ENCODE data around the gene KLRC3.
"Not testable (repeated sequence)": the region's sequence is repeated elsewhere in the genome, so short reads cannot be mapped to it uniquely, and the experiment has no call there.

Gene KLRC3

DNA sequence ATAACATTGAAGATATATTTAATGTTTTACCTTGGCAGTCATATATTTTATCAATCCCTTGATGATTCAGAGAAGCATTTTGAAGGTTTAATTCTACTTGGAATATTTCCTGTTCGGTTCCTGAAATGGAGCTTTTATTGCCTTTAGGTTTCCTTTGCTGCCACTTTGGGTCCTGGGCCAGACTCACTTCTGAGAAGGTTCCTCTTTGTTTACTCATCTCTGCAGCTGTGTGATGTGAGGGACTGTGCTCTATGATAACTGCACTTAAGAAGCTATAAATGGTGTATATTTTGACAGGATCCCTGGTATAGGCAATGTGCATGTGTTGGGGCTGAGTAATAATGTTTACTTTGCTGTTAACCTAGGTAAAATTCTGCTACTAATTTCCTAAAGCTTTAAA is at the start of gene KLRC3:
KLRC3 (minus strand) TSS at position 262 of the 400 bp plus-strand sequence; CDS start at position 217, 45 bp downstream.
- DNase-seq (ENCODE audit: low spot score), result not testable (repeated sequence)

DNA sequence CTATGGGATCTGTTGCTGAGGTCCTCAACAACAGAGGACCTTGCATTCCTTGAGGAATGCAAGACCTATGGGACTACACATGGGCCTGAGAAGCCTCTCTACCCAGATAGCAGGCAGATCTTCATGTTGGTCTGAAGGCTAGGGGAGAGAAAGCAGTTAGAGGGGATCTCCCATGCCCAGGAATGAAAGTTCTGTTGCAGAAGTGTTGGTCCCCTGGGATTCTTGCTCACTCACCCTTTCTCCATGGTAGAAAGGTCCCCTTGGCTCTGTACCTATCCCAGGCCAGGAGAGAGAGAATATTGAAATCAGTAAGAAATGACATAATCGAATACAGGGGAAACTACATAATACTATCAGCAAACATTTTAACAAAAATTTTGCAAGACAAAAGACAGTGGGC is 49.3 kb upstream of the KLRC3 start:
- no peak for DNase-seq (ENCODE audit: low spot score)

DNA sequence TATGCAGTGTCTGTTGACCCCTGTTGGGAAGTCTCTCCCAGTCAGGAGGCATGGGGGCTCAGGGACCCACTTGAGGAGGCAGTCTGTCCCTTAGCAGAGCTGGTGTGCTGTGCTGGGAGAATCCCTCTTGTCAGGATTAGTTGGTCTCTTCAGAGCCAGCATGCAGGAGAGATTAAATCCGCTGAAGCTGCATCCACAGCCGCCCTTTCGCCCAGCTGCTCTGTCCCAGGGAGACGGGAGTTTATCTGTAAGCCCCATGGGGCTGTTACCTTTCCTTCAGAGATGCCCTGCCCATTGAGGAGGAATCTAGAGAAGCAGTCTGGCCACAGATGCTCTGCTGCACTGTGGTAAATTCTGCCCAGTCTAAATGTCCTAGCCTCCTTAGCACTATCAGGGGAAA is 45.9 kb upstream of the KLRC3 start:
- no peak for DNase-seq (ENCODE audit: low spot score)

DNA sequence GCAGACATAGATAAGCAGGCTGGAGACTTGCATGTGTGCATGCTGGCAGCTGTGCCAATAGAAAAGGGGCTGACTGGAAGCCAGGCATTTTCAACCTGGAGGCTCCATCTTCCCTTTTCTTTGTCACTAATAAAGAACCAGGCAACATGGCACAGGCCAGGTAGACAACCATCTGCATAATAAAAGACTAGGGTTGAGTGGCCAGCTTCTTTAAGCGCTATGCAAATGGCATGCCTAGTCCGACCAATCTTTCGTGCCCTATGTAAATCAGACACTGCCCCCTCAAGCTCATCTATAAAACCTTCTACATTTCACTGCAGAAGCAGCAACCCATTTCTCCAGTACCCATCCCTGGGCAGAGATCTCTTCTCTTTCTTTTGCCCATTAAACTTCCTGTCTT is 37.4 kb upstream of the KLRC3 start:
- no peak for DNase-seq (ENCODE audit: low spot score)

DNA sequence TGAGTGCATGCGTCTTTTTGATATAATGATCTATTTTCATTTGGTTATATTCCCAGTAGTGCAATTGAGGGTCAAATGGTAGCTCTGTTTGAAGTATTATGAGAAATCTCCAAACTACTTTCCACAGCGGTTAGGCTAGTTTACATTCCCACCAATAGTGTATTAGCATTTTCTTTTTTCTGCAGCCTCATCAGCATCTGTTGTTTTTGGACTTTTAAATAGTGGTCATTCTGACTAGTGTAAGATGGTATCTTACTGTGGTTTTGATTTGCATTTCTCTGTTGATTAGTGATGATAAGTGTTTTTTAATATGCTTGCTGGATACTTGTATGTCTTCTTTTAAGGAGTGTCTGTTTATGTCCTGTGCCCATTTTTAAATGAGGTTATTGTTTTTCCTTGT is 36.5 kb upstream of the KLRC3 start:
- DNase-seq (ENCODE audit: low spot score), result no peak

DNA sequence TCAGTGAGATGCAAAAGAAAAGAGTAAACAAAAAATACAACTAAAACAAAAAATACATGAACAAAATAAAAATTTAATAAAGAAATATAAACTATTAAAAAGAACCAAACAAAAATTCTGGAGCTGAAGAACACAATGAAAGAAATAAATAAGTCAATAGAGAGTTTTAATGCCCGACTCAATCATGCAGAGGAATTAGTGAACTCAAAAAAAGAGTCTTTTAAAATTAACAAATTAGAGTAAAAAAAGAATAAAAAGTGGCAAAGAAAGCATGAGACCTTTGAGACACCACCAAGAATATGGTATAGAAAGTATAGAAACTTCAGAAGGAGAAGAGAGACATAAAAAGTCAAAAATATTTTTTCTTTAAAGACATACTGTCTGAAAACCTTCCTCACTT is 35.4 kb upstream of the KLRC3 start:
- no peak for DNase-seq (ENCODE audit: low spot score)

DNA sequence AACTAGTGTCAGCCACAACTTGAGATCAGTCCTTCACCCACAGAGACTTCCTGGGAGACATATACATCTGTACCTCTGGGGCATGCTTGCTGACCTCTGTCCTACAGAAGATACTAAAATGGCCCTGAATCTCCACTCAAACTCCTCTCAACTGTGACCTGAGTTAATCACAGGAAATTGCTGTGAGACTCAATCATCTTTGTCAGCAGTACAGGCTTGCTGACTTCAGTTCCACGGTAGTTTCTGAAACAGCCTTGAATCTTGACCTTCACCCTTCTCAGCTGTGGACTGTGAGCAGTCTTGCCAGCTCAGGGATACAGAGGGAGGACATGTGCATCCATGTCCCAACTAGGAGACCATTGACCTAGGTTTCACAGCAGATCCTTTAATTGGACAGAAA is 34.1 kb upstream of the KLRC3 start:
- no peak for DNase-seq (ENCODE audit: low spot score)

DNA sequence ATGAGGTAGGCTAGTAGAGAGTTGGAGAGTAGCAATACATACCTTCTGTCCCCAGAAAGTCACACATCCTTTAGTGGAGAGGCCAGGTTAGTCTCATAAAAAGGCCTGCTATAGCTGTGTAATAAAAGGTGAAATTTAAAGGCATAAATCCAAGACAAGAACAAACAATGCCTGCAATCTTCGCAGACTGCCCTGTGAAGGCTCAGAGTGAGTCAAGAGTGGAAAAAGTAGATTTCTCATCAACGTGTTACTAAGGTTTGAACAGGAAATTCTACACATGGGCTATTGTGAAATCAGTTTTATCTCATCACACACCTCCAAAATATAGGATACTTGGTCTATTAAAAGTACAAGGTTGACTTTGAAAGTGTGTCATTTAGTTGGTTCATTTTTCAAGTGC is 32.8 kb upstream of the KLRC3 start, which contains the start of gene KLRC1:
KLRC1 (minus strand) TSS at position 222 of the 400 bp plus-strand sequence. CDS start 2,221 bp downstream, outside the sequence.
- DNase-seq (ENCODE audit: low spot score), result no peak

DNA sequence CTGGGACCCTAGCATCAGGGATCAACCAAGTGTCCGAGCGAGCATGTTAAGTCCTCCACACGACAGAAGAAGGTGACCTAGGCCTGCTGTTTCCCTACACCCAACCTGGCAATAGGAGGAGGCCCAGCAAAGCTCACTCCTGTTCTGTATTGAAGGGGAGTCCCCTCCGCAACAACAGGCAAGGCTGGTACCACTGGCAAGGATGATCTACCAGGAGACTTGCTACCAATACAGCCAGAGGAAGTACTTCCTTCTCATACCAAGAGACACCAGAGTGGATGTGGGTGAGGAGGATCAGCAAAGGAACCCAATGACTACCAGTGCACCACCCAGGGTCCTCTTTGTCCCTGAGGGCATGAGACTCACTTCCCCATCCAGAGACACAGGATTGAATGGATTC is 27.8 kb upstream of the KLRC3 start:
- no peak for DNase-seq (ENCODE audit: low spot score)

DNA sequence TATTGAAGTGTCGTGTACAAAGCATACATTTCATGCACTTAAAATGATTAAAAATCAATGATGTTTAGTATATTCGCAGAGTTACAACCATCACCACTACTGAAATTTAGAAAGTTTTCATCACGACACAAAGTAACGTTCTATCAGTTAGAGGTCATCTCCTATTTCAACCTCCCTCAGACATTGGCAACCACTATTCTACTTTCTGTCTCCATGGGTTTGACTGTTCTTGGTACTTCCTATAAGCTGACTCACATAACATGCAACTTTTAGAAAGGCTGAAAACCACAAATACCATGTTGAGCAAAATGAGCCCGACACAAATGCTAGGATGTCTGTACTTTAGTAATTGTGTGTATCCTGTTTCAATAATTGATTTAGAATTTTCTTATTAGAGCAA is 25.7 kb upstream of the KLRC3 start:
- not testable (repeated sequence) for DNase-seq (ENCODE audit: low spot score)

DNA sequence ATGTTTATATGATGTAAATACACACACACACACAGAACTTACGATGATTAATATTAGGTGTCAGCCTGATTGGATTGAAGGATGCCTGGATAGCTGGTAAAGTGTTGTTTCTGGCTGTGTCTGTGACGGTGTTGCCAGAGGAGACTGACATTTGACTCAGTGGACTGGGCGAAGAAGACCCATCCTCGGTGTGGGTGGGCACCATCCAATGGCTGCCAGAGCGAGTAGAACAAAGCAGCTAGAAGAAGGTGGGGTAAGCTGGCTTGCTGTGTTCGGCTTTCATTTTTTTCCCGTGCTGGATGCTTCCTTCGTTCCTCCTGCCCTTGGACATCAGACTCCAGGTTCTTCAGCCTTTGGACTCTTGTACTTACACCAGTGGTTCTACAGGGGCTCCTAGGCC is 20.7 kb upstream of the KLRC3 start:
- DNase-seq (ENCODE audit: low spot score), result not testable (repeated sequence)

DNA sequence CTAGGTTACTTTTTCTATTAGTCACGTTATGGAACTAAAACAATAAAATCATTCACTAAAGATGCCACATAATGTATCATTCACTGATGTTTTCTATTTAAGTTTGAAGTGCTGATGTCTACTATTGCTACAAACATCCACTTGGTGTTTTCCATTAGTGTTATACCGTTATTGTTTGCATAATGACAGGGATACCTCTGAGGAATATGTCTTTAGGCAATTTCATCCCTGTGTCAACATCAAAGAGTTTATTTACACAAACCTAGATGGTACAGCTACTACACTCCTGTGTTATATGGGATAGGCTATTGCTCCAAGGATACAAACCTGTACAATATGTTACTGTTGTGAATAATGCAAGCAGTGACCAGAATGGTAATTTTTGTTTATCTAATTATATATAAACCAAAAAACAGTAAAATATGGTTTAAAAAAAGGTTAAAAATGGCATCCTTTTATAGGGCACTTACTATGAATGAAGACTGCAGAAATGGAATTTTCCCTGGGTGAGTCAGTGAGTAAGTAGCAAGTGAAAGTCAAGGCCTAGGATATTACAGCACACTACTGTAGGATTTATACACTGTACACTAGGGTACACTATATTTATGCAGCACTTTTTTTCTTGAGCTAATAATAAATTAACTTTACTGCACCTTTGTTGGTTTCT is 19.3 kb upstream of the KLRC3 start:
- not testable (repeated sequence) for DNase-seq (ENCODE audit: low spot score)

DNA sequence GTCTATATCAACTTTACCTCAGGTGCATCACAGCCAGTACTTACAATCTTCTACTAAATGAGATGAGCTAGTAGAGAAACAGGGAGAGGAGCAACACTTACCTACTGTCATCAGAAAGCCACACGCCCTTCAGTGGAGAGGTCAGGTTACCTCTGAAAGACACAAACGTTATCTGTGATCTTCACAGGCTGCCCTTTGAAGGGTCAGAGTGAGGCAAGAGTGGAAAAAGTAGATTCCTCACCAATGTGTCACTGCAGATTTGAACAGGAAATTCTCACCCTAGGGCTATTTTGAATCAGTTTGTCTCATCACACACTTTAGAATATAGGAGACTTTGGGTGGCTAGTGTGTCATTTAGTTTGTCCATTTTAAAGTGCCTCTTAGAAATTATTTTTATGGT is 17.2 kb upstream of the KLRC3 start:
- DNase-seq (ENCODE audit: low spot score), result not testable (repeated sequence)

DNA sequence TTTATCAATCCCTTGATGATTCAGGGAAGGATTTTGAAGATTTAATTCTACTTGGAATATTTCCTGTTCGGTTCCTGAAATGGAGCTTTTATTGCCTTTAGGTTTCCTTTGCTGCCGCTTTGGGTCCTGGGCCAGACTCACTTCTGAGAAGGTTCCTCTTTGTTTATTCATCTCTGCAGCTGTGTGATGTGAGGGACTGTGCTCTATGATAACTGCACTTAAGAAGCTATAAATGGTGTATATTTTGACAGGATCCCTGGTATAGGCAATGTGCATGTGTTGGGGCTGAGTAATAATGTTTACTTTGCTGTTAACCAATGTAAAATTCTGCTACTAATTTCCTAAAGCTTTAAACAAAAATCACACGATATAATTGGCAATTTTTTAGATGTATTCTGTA is 15.4 kb upstream of the KLRC3 start, which contains the start of gene KLRC2:
KLRC2 (minus strand) TSS at position 195 of the 400 bp plus-strand sequence; CDS start at position 171, 24 bp downstream.
- DNase-seq (ENCODE audit: low spot score), result not testable (repeated sequence)

DNA sequence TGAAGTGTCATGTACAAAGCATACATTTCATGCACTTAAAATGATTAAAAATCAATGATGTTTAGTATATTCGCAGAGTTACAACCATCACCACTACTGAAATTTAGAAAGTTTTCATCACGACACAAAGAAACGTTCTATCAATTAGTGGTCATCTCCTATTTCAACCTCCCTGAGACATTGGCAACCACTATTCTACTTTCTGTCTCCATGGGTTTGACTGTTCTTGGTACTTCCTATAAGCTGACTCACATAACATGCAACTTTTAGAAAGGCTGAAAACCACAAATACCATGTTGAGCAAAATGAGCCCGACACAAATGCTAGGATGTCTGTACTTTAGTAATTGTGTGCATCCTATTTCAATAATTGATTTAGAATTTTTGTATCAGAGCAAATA is 10.2 kb upstream of the KLRC3 start:
- not testable (repeated sequence) for DNase-seq (ENCODE audit: low spot score)

DNA sequence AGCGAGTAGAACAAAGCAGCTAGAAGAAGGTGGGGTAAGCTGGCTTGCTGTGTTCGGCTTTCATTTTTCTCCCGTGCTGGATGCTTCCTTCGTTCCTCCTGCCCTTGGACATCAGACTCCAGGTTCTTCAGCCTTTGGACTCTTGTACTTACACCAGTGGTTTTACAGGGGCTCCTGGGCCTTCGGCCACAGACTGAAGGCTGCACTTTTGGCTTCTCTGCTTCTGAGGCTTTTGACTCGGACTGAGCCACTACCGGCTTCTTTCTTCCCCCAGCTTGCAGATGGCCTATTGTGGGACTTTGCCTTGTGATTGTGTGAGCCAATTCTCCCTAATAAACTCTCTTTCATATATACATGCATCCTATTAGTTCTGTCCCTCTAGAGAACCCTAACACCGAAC is 5.5 kb upstream of the KLRC3 start:
- DNase-seq (ENCODE audit: low spot score), result not testable (repeated sequence)

DNA sequence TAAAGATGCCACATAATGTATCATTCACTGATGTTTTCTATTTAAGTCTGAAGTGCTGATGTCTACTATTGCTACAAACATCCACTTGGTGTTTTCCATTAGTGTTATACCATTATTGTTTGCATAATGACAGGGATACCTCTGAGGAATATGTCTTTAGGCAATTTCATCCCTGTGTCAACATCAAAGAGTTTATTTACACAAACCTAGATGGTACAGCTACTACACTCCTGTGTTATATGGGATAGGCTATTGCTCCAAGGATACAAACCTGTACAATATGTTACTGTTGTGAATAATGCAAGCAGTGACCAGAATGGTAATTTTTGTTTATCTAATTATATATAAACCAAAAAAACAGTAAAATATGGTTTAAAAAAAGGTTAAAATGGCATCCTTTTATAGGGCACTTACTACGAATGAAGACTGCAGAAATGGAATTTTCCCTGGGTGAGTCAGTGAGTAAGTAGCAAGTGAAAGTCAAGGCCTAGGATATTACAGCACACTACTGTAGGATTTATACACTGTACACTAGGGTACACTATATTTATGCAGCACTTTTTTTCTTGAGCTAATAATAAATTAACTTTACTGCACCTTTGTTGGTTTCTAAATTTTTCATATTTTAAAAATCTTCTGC is 4.0 kb upstream of the KLRC3 start:
- DNase-seq (ENCODE audit: low spot score), result not testable (repeated sequence)

DNA sequence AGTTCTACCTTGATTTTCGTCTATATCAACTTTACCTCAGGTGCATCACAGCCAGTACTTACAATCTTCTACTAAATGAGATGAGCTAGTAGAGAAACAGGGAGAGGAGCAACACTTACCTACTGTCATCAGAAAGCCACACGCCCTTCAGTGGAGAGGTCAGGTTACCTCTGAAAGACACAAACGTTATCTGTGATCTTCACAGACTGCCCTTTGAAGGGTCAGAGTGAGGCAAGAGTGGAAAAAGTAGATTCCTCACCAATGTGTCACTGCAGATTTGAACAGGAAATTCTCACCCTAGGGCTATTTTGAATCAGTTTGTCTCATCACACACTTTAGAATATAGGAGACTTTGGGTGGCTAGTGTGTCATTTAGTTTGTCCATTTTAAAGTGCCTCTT is 1.8 kb upstream of the KLRC3 start:
- DNase-seq (ENCODE audit: low spot score), result not testable (repeated sequence)

DNA sequence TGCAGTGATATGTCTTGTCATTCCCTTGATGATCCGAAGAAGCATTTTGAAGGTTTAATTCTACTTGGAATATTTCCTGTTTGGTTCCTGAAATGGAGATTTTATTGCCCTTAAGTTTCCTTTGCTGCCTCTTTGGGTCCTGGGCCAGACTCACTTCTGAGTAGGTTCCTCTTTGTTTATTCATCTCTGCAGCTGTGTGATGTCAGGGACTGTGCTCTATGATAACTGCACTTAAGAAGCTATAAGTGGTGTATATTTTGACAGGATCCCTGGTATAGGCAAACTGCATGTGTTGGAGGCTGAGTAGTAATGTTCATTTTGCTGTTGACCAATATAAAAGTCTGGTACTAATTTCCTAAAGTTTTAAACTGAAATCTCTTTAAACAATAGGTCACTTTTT is 11.0 kb downstream of the KLRC3 start, which contains the start of gene KLRC4:
KLRC4 (minus strand) TSS at position 366 of the 400 bp plus-strand sequence; CDS start at position 184, 182 bp downstream.
- DNase-seq (ENCODE audit: low spot score), result no peak

DNA sequence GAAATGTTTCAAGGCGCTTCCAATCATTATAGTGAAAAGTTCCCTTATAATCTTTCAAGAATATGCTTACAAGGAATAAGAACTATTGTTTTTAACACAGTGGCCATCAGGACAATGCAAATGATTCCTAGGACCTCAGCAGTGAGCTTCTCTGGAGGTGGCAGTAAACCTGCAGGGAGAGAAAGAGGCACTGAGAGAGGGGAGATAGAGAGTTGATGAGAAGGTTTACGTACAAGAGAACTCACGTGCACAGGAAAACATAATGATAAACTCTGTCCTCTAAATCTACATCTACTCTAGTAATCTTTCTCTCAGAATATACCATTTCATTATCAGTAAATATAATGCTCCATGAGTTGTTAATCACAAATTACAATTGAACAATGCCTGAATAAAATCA is 11.6 kb downstream of the KLRC3 start:
- no peak for DNase-seq (ENCODE audit: low spot score)

DNA sequence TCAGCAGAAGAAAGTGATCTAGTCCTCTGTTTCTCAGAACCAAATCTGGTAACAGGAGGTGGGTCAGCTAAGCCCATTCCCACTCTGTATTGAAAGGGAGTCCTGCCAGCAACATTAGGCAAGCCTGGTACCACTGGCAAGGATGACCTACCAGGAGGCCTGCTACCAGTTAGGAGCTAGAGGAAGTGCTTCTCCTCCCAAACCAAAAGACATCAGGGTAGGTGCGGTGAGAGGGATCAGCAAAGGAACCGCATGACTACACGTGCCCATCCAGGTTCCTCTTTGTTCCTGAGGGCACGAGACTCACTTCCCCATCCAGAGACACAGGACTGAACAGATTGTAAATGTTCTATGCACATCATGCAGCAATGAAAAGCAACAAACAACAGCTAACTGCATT is 13.7 kb downstream of the KLRC3 start:
- DNase-seq (ENCODE audit: low spot score), result no peak

DNA sequence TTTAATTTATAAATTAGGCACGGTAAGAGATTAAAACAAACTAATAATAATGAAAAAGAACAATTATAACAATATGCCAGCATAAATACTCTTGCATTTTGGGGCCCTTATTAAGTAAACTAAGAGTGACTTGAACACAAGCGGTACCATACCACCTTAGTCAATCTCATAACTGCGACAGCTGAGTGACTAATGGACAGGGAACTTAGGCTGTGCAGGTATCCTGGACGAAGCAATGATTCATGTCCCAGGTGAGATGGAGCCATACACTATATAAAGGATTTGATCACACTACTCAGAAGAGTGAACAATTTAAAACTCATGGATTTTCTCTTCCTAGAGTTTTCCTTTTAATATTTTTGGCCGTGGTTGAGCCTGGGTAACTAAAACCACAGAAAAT is 15.1 kb downstream of the KLRC3 start:
- no peak for DNase-seq (ENCODE audit: low spot score)

DNA sequence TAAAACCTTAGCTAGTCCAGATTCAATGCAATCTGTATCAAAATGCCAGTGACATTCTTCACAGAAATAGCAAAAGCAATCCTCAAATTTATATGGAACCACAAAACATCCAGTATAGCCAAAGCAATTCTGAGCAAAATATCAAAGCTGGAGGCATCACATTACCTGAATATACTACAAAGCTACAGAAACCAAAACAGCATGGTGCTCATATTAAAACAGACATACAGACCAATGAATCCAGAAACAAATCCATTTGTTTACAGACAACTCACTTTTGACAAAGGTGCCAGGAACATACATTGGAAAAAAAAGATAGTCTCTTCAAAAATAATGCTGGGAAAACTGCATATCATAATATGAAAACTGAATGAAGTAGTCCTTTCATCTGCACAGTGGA is 15.6 kb downstream of the KLRC3 start:
- no peak for DNase-seq (ENCODE audit: low spot score)

DNA sequence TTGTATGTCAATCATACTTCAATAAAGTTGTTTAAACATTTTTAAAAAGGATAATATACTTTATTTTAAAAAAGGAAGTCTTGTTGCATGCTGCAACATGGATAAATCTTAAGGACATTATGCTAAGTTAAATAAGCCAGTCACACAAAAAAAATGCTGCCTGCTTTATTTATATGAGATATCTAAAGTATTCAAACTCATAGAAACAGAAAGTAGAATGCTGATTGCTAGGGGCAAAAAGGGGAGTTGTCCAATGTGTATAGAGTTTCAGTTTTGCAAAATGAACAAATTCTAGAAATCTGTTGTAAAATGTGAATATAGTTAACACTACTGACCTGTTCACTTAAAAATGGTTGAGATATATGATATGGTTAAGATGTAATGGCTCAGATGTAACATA is 19.6 kb downstream of the KLRC3 start:
- DNase-seq (ENCODE audit: low spot score), result no peak

Data from CD4-positive, alpha-beta T cell treated with Interleukin-6 at 100 ng/mL for 8 hours (primary cell).